OCI-LY1 (cell line): Measurements from ENCODE around the gene UGCG.

Experiments
- CTCF ChIP-seq: fragments of 200-600 bp; sonication (generic), shearing (Covaris generic); IDR thresholded peaks from 2 replicates; pipeline ENCODE4 v1.5.1; 2017; ENCODE audit warnings: mild to moderate bottlenecking, antibody characterized with exemption, low read length, moderate library complexity, mixed read lengths
- EZH2 ChIP-seq: fragments of 200-600 bp; sonication (generic), shearing (Covaris generic); IDR thresholded peaks from 2 replicates; pipeline ENCODE4 v1.8.0; 2017; ENCODE audit warnings: borderline replicate concordance, mixed run types, mild to moderate bottlenecking, antibody characterized with exemption, low read length, moderate library complexity, mixed read lengths

- TF ChIP-seq CTCF: no peak
- TF ChIP-seq EZH2: no peak
These were observed 61.4 kb downstream of the UGCG start for GRCh38 chr9:111957856-111958631.
